Cardiac muscle cell (in vitro differentiated cells and primary cell): ENCODE measurements around the gene ACADVL. TPM values are rescaled to one million over a fixed set of nuclear protein-coding genes. Genes with fewer than 3 reads are reported as not detected.
A peak's percentile ranks its signal among the peaks of the same experiment; 100 is the strongest.

Experiments used
- DNase-seq, 2 donors: peaks; one replicate each; pipeline versions ENCODE4 v3.0.0 to v3.0.0-alpha.2; 2010 to 2017; ENCODE audit warnings: low read depth in 1 of 2, low spot score in 1 of 2
- H3K27ac ChIP-seq: fragments of 200-600 bp; sonication (generic); 2 replicates; pipeline ENCODE4 v1.5.1; 2016
- H3K27me3 ChIP-seq: fragments of 200-600 bp; sonication (generic); 2 replicates; pipeline ENCODE4 v1.6.0; 2016; ENCODE audit warnings: control low read depth
- H3K36me3 ChIP-seq: fragments of 200-600 bp; sonication (generic); 2 replicates; pipeline ENCODE4 v1.5.1; 2016; ENCODE audit warnings: control low read depth
- H3K4me1 ChIP-seq: fragments of 200-600 bp; sonication (generic); 2 replicates; pipeline ENCODE4 v1.8.1; 2017; ENCODE audit warnings: low read depth, mild to moderate bottlenecking, mixed run types
- H3K4me3 ChIP-seq: fragments of 200-600 bp; sonication (generic); 2 replicates; pipeline ENCODE4 v1.5.1; 2016; ENCODE audit warnings: mild to moderate bottlenecking
- H3K9me3 ChIP-seq: fragments of 200-600 bp; sonication (generic); 2 replicates; pipeline ENCODE4 v1.5.1; 2017; ENCODE audit warnings: low read depth, mild to moderate bottlenecking, control low read depth
- polyA plus RNA-seq: library from polyadenylated mRNA; unstranded; fragments of >200 nt; fragmentation: Nextera tagmentation; extraction: Ambion mirVana; gene quantifications from 2 replicates; pipeline ENCODE4 v1.2.1, GENCODE V29; 2016
- total RNA-seq: library from RNA; depleted of rRNA; stranded (reverse); fragments of >200 nt; gene quantifications from 2 replicates; pipeline ENCODE4 v1.2.3, GENCODE V29; 2016
- TF ChIP-seq, protein P1 (sequence below): IDR thresholded peaks from 2 replicates; pipeline ENCODE4 v1.5.1; 2012; ENCODE audit warnings: low read depth, mild to moderate bottlenecking, low read length

The ACADVL gene
- total and polyA plus RNA-seq, 2 experiments from 2014 or later: 364 to 681 TPM

DNA sequence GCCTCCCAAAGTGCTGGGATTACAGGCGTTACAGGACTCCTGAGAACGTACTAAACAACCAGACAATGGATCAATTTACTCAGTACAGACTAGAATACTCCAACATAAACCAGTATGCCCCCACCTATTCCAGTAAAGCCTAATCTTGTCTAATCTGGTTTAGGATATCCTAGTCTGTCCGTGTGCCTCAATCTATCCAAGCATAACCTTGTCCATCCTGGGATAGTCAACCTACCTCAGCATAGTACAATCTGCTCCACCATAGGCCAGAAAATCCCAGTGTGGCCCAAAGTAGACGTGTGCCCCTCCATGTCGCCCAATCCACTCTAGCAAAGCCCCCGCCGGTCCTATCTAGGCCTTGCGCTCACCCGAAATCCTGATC lies 14.0 kb downstream of the ACADVL start:
- Histone ChIP-seq H3K27ac (peak overlapping the region; percentile 89), H3K36me3 (peaks cover 14% of the 10 kb centered on the region), H3K4me1 (peaks cover 9% of the 10 kb centered on the region), H3K27me3 (no peaks in the 10 kb centered on the region), H3K9me3 (no peaks in the 10 kb centered on the region), H3K4me3 (peak overlapping the region; percentile 79)
- TF ChIP-seq, protein P1, sequence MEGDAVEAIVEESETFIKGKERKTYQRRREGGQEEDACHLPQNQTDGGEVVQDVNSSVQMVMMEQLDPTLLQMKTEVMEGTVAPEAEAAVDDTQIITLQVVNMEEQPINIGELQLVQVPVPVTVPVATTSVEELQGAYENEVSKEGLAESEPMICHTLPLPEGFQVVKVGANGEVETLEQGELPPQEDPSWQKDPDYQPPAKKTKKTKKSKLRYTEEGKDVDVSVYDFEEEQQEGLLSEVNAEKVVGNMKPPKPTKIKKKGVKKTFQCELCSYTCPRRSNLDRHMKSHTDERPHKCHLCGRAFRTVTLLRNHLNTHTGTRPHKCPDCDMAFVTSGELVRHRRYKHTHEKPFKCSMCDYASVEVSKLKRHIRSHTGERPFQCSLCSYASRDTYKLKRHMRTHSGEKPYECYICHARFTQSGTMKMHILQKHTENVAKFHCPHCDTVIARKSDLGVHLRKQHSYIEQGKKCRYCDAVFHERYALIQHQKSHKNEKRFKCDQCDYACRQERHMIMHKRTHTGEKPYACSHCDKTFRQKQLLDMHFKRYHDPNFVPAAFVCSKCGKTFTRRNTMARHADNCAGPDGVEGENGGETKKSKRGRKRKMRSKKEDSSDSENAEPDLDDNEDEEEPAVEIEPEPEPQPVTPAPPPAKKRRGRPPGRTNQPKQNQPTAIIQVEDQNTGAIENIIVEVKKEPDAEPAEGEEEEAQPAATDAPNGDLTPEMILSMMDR: no peak
- no peak for DNase-seq

GRCh38 chr17:7234083-7234951 lies 14.6 kb downstream of the ACADVL start, which contains the start of gene DVL2:
DVL2 (minus strand) TSS chr17:7234517; CDS start chr17:7234262, 255 bp downstream.
- Histone ChIP-seq H3K4me3 (peak within 1 kb of the TSS; percentile 79), H3K27me3 (no peaks in the 10 kb centered on the region), H3K9me3 (no peaks in the 10 kb centered on the region), H3K4me1 (peaks cover 9% of the 10 kb centered on the region), H3K27ac (peak within 1 kb of the TSS; percentile 89), H3K36me3 (peaks cover 8% of the 10 kb centered on the region)
- DNase-seq: peak; percentile 96 to 97
- TF ChIP-seq, protein P1: no peak

DNA sequence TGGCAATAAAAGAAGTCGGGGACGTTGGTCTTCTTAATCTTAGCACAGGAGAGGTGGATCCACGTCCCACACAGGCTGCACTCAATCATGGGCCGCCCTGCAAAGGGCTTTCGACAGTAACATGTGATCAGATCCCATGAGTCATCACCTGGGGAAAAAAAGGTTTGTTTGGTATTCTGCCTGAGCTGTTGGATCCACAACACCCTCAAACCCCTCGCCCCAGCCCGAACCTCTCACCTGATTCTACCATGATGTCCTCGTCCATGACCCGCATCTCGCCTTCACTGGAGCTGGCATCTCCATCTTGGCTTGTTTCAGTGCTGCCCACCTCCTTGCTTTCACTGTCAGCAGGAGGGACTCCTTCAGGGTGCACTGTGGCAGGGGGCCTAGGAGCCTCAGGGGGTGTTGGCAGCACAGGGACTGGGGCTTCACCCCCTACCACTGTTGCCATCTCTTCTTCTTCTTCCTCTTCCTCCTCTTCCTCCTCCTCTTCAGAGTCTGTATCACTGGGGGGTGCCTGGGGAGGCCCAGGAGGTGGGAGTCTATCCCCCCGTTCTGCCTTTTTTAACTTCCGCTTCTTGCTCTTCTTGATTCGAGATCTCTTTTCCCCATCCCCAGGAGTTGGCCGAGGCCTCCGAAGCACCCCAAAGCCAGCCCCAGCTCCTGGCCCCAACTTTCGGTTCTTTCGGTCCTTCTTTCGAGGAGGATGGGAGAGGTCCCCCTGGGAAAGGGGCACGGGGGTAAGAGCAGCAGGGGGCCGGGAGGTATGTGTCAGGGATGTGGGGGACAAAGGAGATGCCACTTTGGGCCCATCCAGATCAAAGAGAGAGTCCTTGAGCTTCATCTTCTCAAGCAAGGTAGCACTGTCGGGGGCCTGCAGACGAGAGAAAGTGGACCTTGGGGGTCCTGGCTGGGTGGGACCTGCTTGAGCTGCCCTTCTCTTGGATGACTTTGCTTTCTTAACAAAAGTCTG lies 16.2 kb downstream of the ACADVL start:
- Histone ChIP-seq H3K27me3 (no peaks in the 10 kb centered on the region), H3K36me3 (peaks cover 6% of the 10 kb centered on the region), H3K9me3 (no peaks in the 10 kb centered on the region), H3K27ac (peak overlapping the region; percentile 83), H3K4me3 (no peak overlapping the region), H3K4me1 (peaks cover 18% of the 10 kb centered on the region)
- DNase-seq: peak in 1 of 2 donors; percentile 36
- TF ChIP-seq, protein P1: no peak

GRCh38 chr17:7236808-7237207 lies 17.1 kb downstream of the ACADVL start:
- Histone ChIP-seq H3K9me3 (no peaks in the 10 kb centered on the region), H3K27me3 (no peaks in the 10 kb centered on the region), H3K27ac (peak overlapping the region; percentile 83), H3K4me1 (peaks cover 24% of the 10 kb centered on the region), H3K4me3 (no peak overlapping the region), H3K36me3 (peaks cover 6% of the 10 kb centered on the region)
- DNase-seq: no peak
- TF ChIP-seq, protein P1: no peak

DNA sequence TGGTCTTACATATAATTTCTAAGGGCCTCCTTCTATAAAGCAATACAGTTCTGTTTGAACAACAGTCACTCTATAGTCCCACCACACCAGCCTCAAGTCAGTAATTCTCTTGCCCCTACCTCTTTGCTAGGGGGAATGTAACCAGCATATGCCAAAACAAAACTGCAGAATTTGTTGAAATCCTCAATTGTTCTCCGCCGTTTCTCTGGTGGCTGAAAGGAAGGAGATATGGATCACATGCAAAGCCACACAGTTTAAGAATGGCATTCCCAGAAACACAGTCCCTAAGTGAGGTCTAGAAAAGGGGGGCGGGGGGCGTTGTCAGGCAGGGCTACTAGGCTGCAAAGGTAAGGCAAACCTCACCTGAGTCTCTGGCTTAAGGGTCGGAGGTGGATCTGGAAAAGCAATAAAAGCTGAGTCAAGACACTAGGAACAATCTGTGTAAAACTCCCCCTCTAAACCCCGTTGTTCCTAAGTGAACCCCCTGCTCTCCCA lies 17.6 kb downstream of the ACADVL start:
- Histone ChIP-seq H3K4me3 (peak overlapping the region; percentile 96), H3K36me3 (peaks cover 6% of the 10 kb centered on the region), H3K4me1 (peaks cover 24% of the 10 kb centered on the region), H3K27ac (peak overlapping the region; percentile 83), H3K27me3 (no peaks in the 10 kb centered on the region), H3K9me3 (no peaks in the 10 kb centered on the region)
- TF ChIP-seq, protein P1: no peak
- no peak for DNase-seq
